Measurements from ENCODE around the gene NRG3.

The NRG3 gene

GRCh38 chr10:82692458-82692857 lies 817.5 kb downstream of the NRG3 start:
- TF ChIP-seq CTCF (IDR thresholded peaks at IDR 0.05): no peak
- no peak for DNase-seq (ENCODE audit: low spot score)
- Histone ChIP-seq H3K27ac (no peak overlapping the region), H3K4me3 (no peak overlapping the region)

GRCh38 chr10:82721831-82722230 lies 846.8 kb downstream of the NRG3 start:
- DNase-seq (ENCODE audit: low spot score): no peak
- no peak for TF ChIP-seq CTCF (IDR thresholded peaks at IDR 0.05)
- Histone ChIP-seq H3K4me3 (no peak overlapping the region), H3K27ac (no peak overlapping the region)

- no peak for TF ChIP-seq CTCF (IDR thresholded peaks at IDR 0.05)
- no peak overlapping the region for H3K4me3 ChIP-seq
- DNase-seq (ENCODE audit: low spot score): no peak
- H3K27ac ChIP-seq: no peak overlapping the region
Measured at GRCh38 chr10:82722273-82722672, 847.3 kb downstream of the NRG3 start.

- H3K27ac ChIP-seq: no peak overlapping the region
- TF ChIP-seq CTCF (IDR thresholded peaks at IDR 0.05): no peak
- DNase-seq (ENCODE audit: low spot score): no peak
Measured at GRCh38 chr10:82736305-82736704, 861.3 kb downstream of the NRG3 start.

GRCh38 chr10:82737549-82737948 lies 862.6 kb downstream of the NRG3 start:
- H3K27ac ChIP-seq: no peak overlapping the region
- TF ChIP-seq CTCF (IDR thresholded peaks at IDR 0.05): no peak
- no peak overlapping the region for H3K4me3 ChIP-seq
- DNase-seq (ENCODE audit: low spot score): no peak

More at GRCh38 chr10:82736305-82736704, 861.3 kb downstream of the NRG3 start:
- H3K4me3 ChIP-seq: no peak overlapping the region

- Histone ChIP-seq H3K27ac (no peak overlapping the region), H3K4me3 (no peak overlapping the region)
- no peak for TF ChIP-seq CTCF (IDR thresholded peaks at IDR 0.05)
- no peak for DNase-seq (ENCODE audit: low spot score)
Measured at GRCh38 chr10:82738592-82738991, 863.6 kb downstream of the NRG3 start.

- H3K4me3 ChIP-seq: no peak overlapping the region
- no peak for TF ChIP-seq CTCF (IDR thresholded peaks at IDR 0.05)
- DNase-seq (ENCODE audit: low spot score): no peak
- H3K27ac ChIP-seq: no peak overlapping the region
Measured at GRCh38 chr10:82742478-82742877, 867.5 kb downstream of the NRG3 start.
